Right ventricle myocardium superior (tissue), 1 donor: ENCODE data around the gene PSEN1. TPM values are rescaled to one million over a fixed set of nuclear protein-coding genes. Genes with fewer than 3 reads are reported as not detected.

Experiments used
- ATAC-seq: fragments of 200-7000 bp; cut with Tn5 transposase; one replicate; pipeline ENCODE4 v1.9.1; 2020; ENCODE audit warnings: mild to moderate bottlenecking; ENCODE audit not compliant: poor library complexity
- DNase-seq: peaks from one replicate; pipeline ENCODE4 v3.0.0-alpha.2; 2020
- intact Hi-C: fragments of 100-400 bp; cut with DNase I; formaldehyde crosslinking; loops from one replicate; pipeline ENCODE4 v1.11.2; 2022
- total RNA-seq: library from RNA; stranded (reverse); fragmentation: NEBNext Ultra II Directional; extraction: Animal tissue kit (Norgen Biotek cat#: 25700); gene quantifications from one replicate; pipeline ENCODE4 v1.2.1, GENCODE V29; 2021
- donor health status: DM: no; HTN: yes; CAD: no; lungs with severe emphysema.

Gene PSEN1
- total RNA-seq, 1 donor from 2014 or later, result 21.5 TPM

DNA sequence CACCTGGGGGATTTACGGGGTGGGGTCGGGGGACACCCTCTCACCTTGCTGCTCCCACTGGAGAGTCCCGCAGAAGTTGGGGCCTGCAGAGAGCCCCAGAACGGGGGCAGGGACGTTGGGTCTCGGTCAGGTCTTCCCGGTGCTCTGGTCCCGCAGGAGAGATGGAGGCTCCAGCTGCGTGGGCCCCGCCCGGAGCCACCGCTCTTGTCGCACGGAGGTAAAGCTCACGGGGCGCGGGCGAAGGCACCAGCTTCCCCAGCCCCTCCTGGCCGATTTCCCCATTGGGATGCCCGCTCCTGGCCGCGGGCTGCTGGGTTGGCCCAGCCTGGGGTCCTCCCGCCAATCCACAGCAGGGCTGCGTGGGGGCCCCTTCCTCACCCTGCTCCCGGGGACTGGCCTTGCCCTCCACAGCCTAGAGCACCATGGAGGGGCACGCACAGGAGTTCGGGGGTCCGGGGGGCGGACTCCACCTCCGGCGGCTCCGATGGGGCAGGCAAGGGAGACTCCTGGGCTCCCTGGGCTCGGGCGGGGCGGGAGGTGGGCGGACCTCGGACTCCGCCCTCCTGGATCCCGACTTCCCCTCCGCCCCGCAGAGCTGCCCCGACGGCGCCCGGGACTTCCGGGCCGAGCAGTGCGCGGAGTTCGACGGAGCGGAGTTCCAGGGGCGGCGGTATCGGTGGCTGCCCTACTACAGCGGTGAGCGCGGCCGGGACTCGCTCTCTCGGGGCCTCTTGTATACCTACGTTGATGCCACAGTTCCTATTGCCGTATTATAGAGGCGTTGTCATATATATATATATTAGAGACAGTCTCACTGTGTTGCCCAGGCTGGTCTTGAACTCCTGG lies 109.4 kb downstream of the PSEN1 start:
- DNase-seq (peak; percentile 76), ATAC-seq (peak; percentile 85)
- intact Hi-C loops, result no loop called here

DNA sequence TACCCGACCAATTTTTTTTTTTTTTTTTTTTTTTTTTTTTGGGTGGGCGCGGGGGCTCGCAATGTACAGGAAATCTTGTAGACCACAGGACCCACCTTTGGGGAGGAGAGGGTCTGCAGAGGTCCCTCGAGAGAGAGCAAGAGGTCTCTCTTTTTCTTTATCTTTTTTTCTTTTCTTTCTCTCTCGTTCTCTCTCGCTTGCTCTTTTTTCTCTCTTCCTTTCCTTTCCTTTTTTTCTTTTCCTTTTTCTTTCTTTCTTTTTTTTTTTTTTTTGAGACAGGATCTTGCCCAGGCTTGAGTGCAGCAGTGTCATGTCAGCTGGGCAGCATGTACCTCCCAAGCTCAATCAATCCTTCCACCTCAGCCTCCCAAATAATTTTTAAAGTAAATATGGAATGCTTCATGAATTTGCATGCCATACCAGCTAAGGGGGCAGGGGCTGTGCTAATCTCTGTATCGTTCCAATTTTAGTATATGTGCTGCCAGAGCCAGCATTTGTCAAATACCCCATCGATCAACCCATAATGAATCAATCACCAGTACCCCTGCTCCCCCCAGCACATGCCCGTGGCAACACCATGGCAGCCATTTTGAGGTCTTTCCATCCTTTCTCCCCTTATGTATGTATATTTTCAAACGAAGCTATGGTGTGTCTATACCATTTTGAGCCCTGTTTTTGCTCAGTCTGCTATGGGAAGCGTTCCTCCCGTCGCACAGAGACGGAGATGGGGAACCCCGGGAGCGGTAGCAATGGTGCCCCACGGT lies 110.3 kb downstream of the PSEN1 start:
- intact Hi-C loops, result no loop called here
- no peak for ATAC-seq
- no peak for DNase-seq

DNA sequence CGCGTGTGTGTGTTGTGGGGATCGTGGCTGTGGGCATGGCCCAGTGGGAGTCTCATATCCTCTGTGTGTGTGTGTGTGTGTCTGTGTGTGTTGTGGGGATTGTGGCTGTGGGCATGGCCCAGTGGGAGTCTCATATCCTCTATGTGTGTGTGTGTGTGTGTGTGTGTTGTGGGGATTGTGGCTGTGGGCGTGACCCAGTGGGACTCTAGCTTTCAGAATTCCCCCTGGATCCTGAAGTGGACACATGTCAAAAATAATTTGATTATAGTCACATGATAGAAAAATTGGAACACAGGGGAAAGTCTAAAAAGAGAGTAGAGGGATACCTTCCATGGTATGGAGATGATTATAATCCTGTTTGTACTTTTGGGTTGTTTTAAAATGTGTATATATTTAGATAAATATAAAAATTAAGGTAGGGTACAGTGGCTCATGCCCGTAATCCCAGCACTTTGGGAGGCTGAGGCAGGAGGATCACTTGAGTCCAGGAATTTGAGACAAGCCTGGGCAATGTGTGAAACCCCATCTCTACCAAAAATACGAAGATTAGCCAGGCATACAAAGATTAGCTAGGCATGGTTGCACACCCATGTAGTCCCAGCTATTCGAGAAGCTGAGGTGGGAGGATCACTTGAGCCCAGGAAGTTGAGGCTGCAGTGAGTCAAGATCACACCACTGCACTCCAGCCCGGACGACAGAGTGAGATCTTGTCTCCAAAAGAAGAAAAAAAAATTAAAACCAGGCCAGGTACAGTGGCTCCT lies 112.0 kb downstream of the PSEN1 start:
- intact Hi-C loops, result no loop called here
- DNase-seq (no peak), ATAC-seq (no peak)

DNA sequence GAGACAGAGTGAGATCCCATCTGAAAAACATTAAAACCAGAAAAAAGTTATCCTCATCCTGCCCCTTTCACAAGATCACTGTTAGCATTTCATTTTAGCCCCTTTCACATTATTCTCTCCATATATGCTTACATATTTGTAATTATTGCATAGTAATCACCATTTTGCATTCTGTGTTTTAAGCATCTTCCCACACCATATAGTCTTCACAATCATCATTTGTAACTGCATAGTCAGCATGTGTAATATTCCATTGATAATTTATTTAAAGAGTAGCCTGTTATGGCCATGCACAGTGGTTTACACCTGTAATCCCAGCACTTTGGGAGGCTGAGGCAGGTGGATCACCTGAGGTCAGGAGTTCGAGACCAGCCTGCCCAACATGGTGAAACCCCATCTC lies 112.8 kb downstream of the PSEN1 start:
- DNase-seq, result no peak
- no peak for ATAC-seq
- intact Hi-C loops, result no loop called here

DNA sequence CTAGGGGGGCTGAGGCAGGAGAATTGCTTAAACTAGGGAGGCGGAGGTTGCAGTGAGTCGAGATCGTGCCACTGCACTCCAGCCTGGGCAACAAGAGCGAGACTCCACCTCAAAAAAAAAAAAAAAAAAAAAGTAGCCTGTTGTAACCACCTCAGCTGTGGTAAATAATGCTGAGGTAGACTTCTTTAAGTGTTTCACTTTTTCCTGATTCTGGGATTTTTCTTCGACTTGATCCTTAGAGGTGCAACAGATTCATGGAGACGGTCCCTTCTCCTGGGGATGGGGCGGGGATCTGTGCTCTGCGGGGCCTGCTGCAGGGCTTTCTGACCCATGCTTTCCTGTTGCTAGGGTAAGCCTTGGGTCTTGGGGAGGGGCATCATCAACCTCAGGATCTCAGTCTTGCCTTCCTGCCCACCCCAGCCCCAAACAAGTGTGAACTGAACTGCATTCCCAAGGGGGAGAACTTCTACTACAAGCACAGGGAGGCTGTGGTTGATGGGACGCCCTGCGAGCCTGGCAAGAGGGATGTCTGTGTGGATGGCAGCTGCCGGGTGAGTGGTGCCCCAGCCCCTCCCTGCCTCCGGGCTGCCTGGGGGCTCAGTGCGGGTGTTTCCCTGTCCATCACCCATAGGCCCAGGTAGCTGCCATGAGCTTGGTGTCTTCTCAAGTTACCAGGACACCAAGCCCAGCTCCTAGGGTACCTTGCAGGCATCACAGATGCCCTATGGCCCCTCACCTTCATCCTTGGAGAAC lies 113.4 kb downstream of the PSEN1 start:
- DNase-seq (no peak), ATAC-seq (no peak)
- intact Hi-C loops, result no loop called here

DNA sequence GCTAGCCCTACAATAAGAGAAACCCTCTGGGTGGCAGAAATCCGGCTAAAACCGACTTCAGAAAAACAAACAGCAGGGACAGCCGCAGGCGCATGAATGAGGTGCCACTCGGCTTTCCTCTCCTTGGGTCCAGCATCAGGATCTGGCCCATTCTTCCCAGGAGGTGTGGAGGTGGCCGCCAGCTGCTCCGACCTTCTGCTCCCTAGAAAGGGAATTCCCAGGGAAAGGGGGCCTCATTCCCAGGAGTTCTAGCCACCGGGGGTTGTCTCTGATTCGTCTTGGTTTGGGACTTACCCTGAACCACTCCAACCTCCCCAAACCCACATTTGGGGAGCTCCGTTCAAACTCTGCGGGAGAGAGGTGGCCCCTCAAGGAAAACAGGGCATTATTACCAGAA lies 114.0 kb downstream of the PSEN1 start:
- ATAC-seq, result no peak
- DNase-seq, result no peak
- intact Hi-C loops, result no loop called here

DNA sequence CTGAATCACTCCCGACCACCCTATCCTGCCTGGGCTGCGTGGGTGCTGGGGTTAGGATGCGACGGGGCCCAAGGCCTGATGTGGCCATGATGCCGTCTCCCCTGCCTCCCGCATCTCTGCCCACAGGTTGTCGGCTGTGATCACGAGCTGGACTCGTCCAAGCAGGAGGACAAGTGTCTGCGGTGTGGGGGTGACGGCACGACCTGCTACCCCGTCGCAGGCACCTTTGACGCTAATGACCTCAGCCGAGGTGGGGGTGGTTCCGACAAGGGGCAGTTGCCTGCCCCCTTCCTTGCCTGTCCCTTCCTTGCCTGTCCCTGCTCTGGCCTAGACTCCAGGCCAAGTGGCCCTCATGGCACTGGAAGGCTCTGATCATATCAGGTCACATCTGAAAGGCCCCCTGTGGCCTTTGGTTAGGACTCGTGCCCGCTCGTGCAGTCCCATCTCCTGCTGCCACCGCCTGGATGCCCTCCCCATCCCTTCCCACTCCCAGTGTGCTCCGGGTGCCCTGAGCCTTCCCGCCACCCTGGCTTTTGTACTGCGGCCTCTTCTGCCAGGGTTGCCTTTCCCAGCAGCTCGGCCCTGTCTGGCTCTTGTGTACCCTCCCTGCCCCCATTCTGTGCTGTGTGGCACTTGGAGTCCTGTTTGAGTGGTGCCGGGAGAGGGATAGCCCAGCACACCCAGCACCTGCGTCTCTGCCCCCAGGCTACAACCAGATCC lies 114.6 kb downstream of the PSEN1 start:
- DNase-seq (no peak), ATAC-seq (no peak)
- intact Hi-C loops, result no loop called here

DNA sequence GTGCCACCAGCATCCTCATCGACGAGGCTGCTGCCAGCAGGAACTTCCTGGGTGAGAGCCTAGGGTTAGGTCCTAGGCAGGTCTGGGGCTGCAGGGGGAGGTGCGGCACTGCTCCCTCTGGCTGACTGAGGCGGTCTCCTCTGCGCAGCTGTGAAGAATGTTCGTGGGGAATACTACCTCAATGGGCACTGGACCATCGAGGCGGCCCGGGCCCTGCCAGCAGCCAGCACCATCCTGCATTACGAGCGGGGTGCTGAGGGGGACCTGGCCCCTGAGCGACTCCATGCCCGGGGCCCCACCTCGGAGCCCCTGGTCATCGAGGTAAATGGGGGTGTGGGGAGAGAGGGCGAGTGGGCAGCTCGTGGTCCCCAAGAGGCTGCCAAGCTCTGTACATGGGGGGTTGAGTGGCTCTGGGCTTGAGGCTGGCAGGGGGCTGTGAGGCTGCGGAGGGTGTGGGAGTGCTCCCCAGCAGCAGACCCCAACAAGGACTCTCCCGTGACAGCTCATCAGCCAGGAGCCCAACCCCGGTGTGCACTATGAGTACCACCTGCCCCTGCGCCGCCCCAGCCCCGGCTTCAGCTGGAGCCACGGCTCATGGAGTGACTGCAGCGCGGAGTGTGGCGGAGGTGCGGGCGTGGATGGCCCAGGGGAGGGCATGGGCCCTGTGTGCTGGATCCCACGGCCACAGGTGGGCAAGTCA lies 115.4 kb downstream of the PSEN1 start:
- intact Hi-C loops, result no loop called here
- ATAC-seq (no peak), DNase-seq (no peak)

DNA sequence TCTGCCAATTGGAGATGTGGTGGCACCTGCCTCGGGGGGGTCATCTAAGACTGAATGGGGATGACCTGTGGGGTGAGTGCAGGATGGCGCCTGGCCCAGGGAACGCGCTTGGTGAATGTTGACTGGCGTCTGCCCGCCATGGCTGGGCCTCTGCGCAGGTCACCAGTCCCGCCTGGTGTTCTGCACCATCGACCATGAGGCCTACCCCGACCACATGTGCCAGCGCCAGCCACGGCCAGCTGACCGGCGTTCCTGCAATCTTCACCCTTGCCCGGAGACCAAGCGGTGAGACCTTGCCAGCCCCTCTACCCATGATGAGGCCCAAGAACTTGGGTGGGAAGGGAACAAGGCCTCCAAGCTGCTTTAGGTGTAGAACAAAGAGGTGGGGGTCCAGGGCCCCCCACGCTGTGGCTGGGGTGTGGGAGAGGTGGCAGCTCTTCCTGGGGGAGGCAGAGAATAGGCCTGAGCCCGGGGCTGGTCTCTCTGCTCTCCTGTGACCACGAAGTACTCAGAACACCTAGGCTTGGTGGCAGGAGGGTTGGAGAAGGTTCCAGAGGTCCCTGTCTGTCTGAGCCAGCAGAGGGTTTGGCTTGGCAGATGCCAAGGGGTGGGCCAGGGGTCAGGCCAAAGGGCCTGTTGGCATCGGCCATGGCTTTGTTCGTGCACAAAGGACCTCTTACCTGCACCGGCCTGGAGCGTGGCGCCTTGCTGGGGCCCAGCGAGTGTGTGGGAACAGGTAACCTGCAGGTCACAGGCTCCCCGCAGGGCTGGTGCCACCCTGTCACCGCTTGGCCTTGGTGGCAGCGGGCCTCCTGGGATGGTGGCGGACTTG lies 116.4 kb downstream of the PSEN1 start:
- intact Hi-C loops, result no loop called here
- DNase-seq (no peak), ATAC-seq (no peak)

DNA sequence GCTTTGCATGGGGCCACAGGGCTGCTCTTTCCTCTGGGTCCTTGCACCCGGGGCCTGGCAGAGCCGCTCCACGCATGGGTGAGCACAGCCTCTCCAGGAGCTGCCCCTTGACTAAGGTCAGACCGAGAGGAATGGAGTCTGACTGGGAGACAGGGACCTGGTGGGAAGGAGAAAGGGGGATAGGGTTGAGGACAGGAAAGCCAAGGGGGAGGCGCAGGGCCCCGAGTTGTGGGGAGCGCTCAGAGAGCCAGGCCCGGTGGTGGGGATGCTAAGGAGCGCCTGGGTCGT lies 117.0 kb downstream of the PSEN1 start:
- ATAC-seq, result no peak
- no peak for DNase-seq
- intact Hi-C loops, result no loop called here

DNA sequence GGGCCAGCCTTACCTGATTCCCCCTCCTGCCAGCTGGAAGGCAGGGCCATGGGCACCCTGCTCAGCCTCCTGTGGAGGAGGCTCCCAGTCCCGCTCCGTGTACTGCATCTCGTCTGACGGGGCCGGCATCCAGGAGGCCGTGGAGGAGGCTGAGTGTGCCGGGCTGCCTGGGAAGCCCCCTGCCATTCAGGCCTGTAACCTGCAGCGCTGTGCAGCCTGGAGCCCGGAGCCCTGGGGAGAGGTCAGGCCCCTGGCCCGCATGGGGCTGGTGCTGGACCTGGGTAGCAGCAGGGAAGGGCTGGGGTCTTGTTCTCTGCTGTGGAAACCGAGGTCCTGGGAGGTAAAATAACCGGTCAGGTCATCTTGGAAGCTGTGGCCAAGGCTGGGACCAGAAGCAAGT lies 117.4 kb downstream of the PSEN1 start:
- no peak for DNase-seq

DNA sequence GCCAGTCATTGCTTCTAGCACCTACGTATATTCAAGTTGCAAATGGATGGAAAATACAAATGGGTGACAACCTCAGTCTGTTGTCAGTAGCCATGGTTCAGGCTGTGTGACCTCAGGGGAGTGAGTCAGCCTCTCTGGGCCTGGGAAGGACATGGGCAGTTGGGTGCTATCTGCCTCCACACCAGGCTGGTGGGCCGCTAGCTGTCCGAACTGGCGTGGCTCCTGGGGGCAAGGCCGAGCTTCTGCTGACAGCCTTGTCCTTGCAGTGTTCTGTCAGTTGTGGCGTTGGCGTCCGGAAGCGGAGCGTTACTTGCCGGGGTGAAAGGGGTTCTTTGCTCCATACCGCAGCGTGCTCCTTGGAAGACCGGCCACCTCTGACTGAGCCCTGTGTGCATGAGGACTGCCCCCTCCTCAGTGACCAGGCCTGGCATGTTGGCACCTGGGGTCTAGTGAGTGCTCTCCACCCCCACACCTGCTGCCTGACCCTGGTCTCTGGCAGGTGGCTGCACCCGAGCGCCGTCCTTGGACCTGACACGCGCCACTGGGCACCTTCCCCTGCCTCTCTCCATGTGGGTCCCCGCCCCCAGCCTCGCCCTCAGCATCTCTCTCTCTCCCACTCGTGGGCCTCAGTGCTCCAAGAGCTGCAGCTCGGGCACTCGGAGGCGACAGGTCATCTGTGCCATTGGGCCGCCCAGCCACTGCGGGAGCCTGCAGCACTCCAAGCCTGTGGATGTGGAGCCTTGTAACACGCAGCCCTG lies 118.1 kb downstream of the PSEN1 start:
- no peak for DNase-seq

More for the DNA sequence above, 117.4 kb downstream of the PSEN1 start:
- ATAC-seq, result no peak
- intact Hi-C loops, result no loop called here

DNA sequence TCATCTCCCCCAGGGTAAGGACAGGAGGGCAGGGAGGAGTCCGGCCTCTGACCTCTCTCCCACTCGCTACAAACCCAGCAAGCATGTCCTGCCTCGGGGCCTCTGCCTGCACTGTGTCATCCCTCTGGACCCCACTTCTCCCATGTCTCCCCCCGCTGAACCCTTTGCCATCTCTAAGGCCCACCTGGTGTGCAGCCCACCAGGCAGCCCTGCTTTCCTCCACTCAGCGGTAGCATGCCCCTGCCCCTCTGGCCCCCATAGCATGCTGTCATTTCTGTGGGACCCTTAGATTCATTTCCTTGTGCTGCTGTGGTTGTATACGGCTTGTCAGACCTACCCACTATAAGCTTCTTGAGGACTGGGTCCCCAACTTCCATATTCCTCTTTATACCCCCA lies 118.7 kb downstream of the PSEN1 start:
- DNase-seq (no peak), ATAC-seq (no peak)
- intact Hi-C loops, result no loop called here

More for the DNA sequence above, 118.1 kb downstream of the PSEN1 start:
- no peak for ATAC-seq
- intact Hi-C loops, result no loop called here

DNA sequence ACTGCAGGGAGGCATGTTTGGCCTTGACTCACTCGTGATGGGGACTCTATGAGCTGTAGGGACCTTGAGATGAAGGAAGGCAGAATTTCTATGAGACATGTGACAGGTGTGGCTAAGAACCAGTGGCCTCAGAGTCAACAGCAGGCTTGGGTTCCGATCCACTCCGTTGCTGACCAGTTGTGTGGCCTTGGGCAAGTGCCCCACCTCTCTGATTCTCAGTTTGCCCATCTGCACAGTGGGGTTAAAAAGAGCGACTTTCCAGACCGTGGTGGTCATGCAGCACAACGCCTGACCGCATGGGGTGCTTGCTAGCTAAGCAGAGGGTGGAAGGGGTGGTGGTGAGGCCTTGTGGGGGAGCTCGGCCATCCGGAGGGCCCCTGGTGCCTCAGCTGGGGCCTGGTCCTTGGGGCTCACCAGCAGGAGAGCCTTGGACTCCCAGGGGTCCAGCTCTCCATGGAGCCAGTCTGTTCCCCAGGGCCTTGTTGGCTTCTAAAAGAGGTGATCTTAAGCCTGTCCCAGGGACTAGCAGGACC lies 119.5 kb downstream of the PSEN1 start:
- ATAC-seq, result no peak
- intact Hi-C loops, result no loop called here
- no peak for DNase-seq

DNA sequence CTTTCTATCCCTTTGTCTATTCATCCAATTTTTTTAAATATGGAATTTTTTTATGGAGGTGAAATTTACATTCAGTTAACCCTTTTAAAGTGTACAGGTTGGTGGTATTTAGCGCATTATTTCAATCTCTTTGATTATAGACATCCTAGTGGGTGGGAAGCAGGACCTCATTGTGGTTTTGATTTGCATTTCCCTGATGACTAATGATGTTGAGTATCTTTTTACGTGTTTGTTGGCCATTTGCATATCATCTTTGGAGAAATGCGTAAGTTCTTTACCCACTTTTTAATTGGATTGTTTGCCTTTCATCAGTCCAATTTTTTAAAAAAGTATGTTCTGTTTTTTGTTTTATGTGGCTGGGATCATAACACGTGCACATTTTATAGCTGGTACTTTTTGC lies 121.8 kb downstream of the PSEN1 start:
- DNase-seq, result no peak
- ATAC-seq, result no peak
- intact Hi-C loops, result no loop called here
